Astrocyte (in vitro differentiated cells and primary cell): ENCODE results near the gene GPRC5B.

Experiments
- CTCF ChIP-seq: IDR thresholded peaks from 2 replicates; pipeline ENCODE4 v1.5.1; 2011; ENCODE audit warnings: low read depth, mild to moderate bottlenecking, inconsistent platforms, low read length, moderate library complexity; ENCODE audit not compliant: insufficient read depth
- EZH2 ChIP-seq: IDR thresholded peaks from 2 replicates; pipeline ENCODE4 v1.6.1; 2012; ENCODE audit warnings: mild to moderate bottlenecking, low read length, inconsistent platforms; ENCODE audit not compliant: insufficient read depth

- TF ChIP-seq CTCF (no peak), EZH2 (no peak)
These were observed 26.2 kb downstream of the GPRC5B start for GRCh38 chr16:19858340-19859018.
